Liver (tissue), 3 donors: ENCODE measurements around the gene SYT17.

ENCODE experiments used
- CTCF ChIP-seq: fragments of 150-350 bp; IDR thresholded peaks from 2 replicates; pipeline ENCODE4 v1.5.1; 2017; ENCODE audit warnings: improper control_type of control experiment, low read depth, low read length; ENCODE audit not compliant: missing input control
- MAX ChIP-seq: IDR thresholded peaks from 2 replicates; pipeline ENCODE4 v1.6.1; 2016; ENCODE audit warnings: antibody characterized with exemption
- RAD21 ChIP-seq, 2 donors: IDR thresholded peaks; 2 replicates each; pipeline ENCODE4 v1.6.1; 2016; ENCODE audit warnings: antibody characterized with exemption in 2 of 2, mild to moderate bottlenecking in 2 of 2
- RXRA ChIP-seq, 2 donors: IDR thresholded peaks; 2 replicates each; pipeline ENCODE4 v1.6.1; 2017 to 2018; ENCODE audit warnings: antibody characterized with exemption in 2 of 2, mild to moderate bottlenecking in 1 of 2
- SP1 ChIP-seq: IDR thresholded peaks from 2 replicates; pipeline ENCODE4 v1.6.1; 2018; ENCODE audit warnings: antibody characterized with exemption, mild to moderate bottlenecking
- TAF1 ChIP-seq: conservative IDR thresholded peaks from 2 replicates; pipeline ENCODE4 v1.6.1; 2016; ENCODE audit warnings: antibody characterized with exemption, mild to moderate bottlenecking
- TF ChIP-seq, protein P1 (sequence below): IDR thresholded peaks from 2 replicates; pipeline ENCODE4 v1.6.1; 2016; ENCODE audit warnings: antibody characterized with exemption
- TF ChIP-seq, protein P2 (sequence below): IDR thresholded peaks from 2 replicates; pipeline ENCODE4 v1.6.1; 2016; ENCODE audit warnings: antibody characterized with exemption
- donor health status: healthy.
- donor health status: healthy.

- TF ChIP-seq CTCF = no peak
- TF ChIP-seq, protein P1, sequence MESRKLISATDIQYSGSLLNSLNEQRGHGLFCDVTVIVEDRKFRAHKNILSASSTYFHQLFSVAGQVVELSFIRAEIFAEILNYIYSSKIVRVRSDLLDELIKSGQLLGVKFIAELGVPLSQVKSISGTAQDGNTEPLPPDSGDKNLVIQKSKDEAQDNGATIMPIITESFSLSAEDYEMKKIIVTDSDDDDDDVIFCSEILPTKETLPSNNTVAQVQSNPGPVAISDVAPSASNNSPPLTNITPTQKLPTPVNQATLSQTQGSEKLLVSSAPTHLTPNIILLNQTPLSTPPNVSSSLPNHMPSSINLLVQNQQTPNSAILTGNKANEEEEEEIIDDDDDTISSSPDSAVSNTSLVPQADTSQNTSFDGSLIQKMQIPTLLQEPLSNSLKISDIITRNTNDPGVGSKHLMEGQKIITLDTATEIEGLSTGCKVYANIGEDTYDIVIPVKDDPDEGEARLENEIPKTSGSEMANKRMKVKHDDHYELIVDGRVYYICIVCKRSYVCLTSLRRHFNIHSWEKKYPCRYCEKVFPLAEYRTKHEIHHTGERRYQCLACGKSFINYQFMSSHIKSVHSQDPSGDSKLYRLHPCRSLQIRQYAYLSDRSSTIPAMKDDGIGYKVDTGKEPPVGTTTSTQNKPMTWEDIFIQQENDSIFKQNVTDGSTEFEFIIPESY = no peak
- no peak for TF ChIP-seq RXRA (IDR thresholded peaks at IDR 0.05)
- TF ChIP-seq SP1 = no peak
- TF ChIP-seq, protein P2, sequence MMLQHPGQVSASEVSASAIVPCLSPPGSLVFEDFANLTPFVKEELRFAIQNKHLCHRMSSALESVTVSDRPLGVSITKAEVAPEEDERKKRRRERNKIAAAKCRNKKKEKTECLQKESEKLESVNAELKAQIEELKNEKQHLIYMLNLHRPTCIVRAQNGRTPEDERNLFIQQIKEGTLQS = no peak
- TF ChIP-seq RAD21 (IDR thresholded peaks at IDR 0.05) = no peak
- no peak for TF ChIP-seq MAX
- no peak for TF ChIP-seq TAF1
These were observed 42.9 kb downstream of the SYT17 start for GRCh38 chr16:19210968-19211367.
